A549 (cell line): ENCODE results near the gene NEK2. TPM values are rescaled to one million over a fixed set of nuclear protein-coding genes. Genes with fewer than 3 reads are reported as not detected.
"Not testable (repeated sequence)": the region's sequence is repeated elsewhere in the genome, so short reads cannot be mapped to it uniquely, and the experiment has no call there.

Experiments
- ATAC-seq, 2 experiments: fragments of 200-7000 bp in 1 of 2; fragments of >200 bp in 1 of 2; cut with Nextera tagmentation in 1 of 2; cut with Tn5 transposase in 1 of 2; 3 replicates each; pipeline versions ENCODE4 v1.8.0 to v1.9.1; 2018 to 2020; ENCODE audit warnings: mild to moderate bottlenecking in 1 of 2, moderate library complexity in 1 of 2
- CTCF ChIA-PET: fragments of 300-600 bp; sonication (Branson Sonifier 250); formaldehyde crosslinking; extraction: SDS; loops from one replicate; lab custom pipeline; 2021; ENCODE audit warnings: antibody characterized with exemption, inconsistent platforms; lab: Yijun Ruan, JAX
- POLR2A ChIA-PET: fragments of 350-600 bp; formaldehyde crosslinking; extraction: SDS; loops from one replicate; lab custom pipeline; 2021; ENCODE audit warnings: antibody characterized with exemption, inconsistent platforms; lab: Yijun Ruan, JAX
- DNase-seq, 2 experiments: peaks; one replicate each; pipeline versions ENCODE4 v3.0.0 to v3.0.0-alpha.2; 2011 to 2016; ENCODE audit warnings: low read depth in 1 of 2, low spot score in 1 of 2
- FAIRE-seq: peaks from 2 replicates; lab custom pipeline; 2011; peaks lifted over from hg19 to GRCh38; lab: Jason Lieb, UNC
- H3K27ac ChIP-seq, 2 experiments: fragments of >200 bp; sonication (Bioruptor Twin); formaldehyde crosslinking; 3 replicates each; pipeline ENCODE4 v1.5.1; 2016 to 2017
- H3K4me1 ChIP-seq: fragments of >200 bp; sonication (Bioruptor Twin); formaldehyde crosslinking; 3 replicates; pipeline ENCODE4 v1.6.1; 2016
- H3K4me2 ChIP-seq: fragments of >200 bp; sonication (Bioruptor Twin); formaldehyde crosslinking; 3 replicates; pipeline ENCODE4 v1.6.1; 2016
- H3K4me3 ChIP-seq: fragments of >200 bp; sonication (Bioruptor Twin); formaldehyde crosslinking; 3 replicates; pipeline ENCODE4 v1.5.1; 2016
- H3K9me3 ChIP-seq: fragments of >200 bp; sonication (Bioruptor Twin); formaldehyde crosslinking; 3 replicates; pipeline ENCODE4 v1.6.1; 2016
- CBX2 ChIP-seq: fragments of 200-600 bp; sonication (generic); IDR thresholded peaks from 2 replicates; pipeline ENCODE4 v1.6.1; 2016; ENCODE audit warnings: low read depth, mild to moderate bottlenecking, borderline replicate concordance
- CHD2 ChIP-seq: fragments of 150-350 bp; IDR thresholded peaks from 2 replicates; pipeline ENCODE4 v1.6.1; 2014; ENCODE audit warnings: low read length; ENCODE audit not compliant: partially characterized antibody
- EHF ChIP-seq: fragments of 250-450 bp; sonication (Bioruptor Pico); IDR thresholded peaks from 2 replicates; pipeline ENCODE4 v1.5.0; 2020; ENCODE audit warnings: mild to moderate bottlenecking
- FOSB ChIP-seq: fragments of 250-450 bp; sonication (Bioruptor Pico); IDR thresholded peaks from 2 replicates; pipeline ENCODE4 v1.5.0; 2020; ENCODE audit warnings: mild to moderate bottlenecking, moderate library complexity
- FOXS1 ChIP-seq: fragments of 250-450 bp; sonication (Bioruptor Pico); IDR thresholded peaks from 2 replicates; pipeline ENCODE4 v1.5.0; 2020; ENCODE audit warnings: mild to moderate bottlenecking, moderate library complexity
- JUNB ChIP-seq: fragments of >200 bp; sonication (Bioruptor Twin); formaldehyde crosslinking; IDR thresholded peaks from 2 replicates; pipeline ENCODE4 v1.6.1; 2016
- MAFK ChIP-seq: fragments of 450-650 bp; IDR thresholded peaks from 2 replicates; pipeline ENCODE4 v1.6.1; 2014; ENCODE audit not compliant: partially characterized antibody
- MYC ChIP-seq: IDR thresholded peaks from 2 replicates; pipeline ENCODE4 v1.6.1; 2012; ENCODE audit warnings: mild to moderate bottlenecking, inconsistent platforms, low read length, improper control_type of control experiment, borderline replicate concordance
- PHF8 ChIP-seq: fragments of 200-600 bp; sonication (generic); IDR thresholded peaks from 2 replicates; pipeline ENCODE4 v1.6.1; 2016; ENCODE audit warnings: low read depth, mild to moderate bottlenecking, antibody characterized with exemption, moderate library complexity, borderline replicate concordance
- RAD21 ChIP-seq, 2 experiments: fragments of >200 bp in 1 of 2; sonication (Bioruptor Twin) in 1 of 2; formaldehyde crosslinking in 1 of 2; IDR thresholded peaks in 1 of 2; conservative IDR thresholded peaks in 1 of 2; 2 replicates in 1 of 2; 3 replicates in 1 of 2; pipeline ENCODE4 v1.6.1; 2012 to 2018; ENCODE audit warnings: inconsistent platforms in 1 of 2
- RCOR1 ChIP-seq: fragments of 150-350 bp; IDR thresholded peaks from 2 replicates; pipeline ENCODE4 v1.6.1; 2014; ENCODE audit warnings: antibody characterized with exemption, low read length, low read depth
- SMC3 ChIP-seq: fragments of >200 bp; sonication (Bioruptor Twin); formaldehyde crosslinking; IDR thresholded peaks from 3 replicates; pipeline ENCODE4 v1.6.1; 2018; ENCODE audit warnings: inconsistent platforms
- TP53 ChIP-seq: fragments of 250-450 bp; sonication (Bioruptor Pico); IDR thresholded peaks from 2 replicates; pipeline ENCODE4 v1.5.0; 2021; ENCODE audit warnings: mild to moderate bottlenecking, moderate library complexity
- ZC3H11A ChIP-seq: fragments of 450-650 bp; IDR thresholded peaks from 2 replicates; pipeline ENCODE4 v1.6.1; 2014; ENCODE audit warnings: antibody characterized with exemption, mild to moderate bottlenecking
- ZFP36 ChIP-seq: fragments of 450-650 bp; IDR thresholded peaks from 2 replicates; pipeline ENCODE4 v1.6.1; 2014; ENCODE audit warnings: borderline replicate concordance; ENCODE audit not compliant: partially characterized antibody
- ZSCAN20 ChIP-seq: fragments of 250-450 bp; sonication (Bioruptor Pico); IDR thresholded peaks from 2 replicates; pipeline ENCODE4 v1.8.0; 2022; ENCODE audit warnings: mild to moderate bottlenecking, moderate library complexity
- WGBS: methylation state at CpG from one replicate; pipeline ENCODE4 v1.1.6; 2017; ENCODE audit errors: missing lambda C conversion rate; 5-methylcytosine and 5-hydroxymethylcytosine counted together
- polyA plus RNA-seq, 4 experiments: library from polyadenylated mRNA; depleted of rRNA in 3 of 4; stranded (reverse); fragments of >200 nt; fragmentation: RNase III in 1 of 4; extraction: RNeasy Plus Mini Kit Qiagen cat#74134 plus additional on column Dnase treatment in 1 of 4; gene quantifications; 2 replicates in 3 of 4; 3 replicates in 1 of 4; pipeline ENCODE4 v1.2.3, GENCODE V29; 2011 to 2017
- TF ChIP-seq, protein P1 (sequence below): fragments of >200 bp; sonication (Bioruptor Twin); formaldehyde crosslinking; IDR thresholded peaks from 3 replicates; pipeline ENCODE4 v1.5.1; 2016
- TF ChIP-seq, protein P2 (sequence below): IDR thresholded peaks from 2 replicates; pipeline ENCODE4 v1.6.1; 2012
- TF ChIP-seq, protein P3 (sequence below): fragments of >200 bp; sonication (Bioruptor Twin); formaldehyde crosslinking; IDR thresholded peaks from 3 replicates; pipeline ENCODE4 v1.6.1; 2016

NEK2 gene
- polyA plus RNA-seq, 2 of the 4 experiments (the other 2 are of a cell fraction) = 42.0 to 65.3 TPM

GRCh38 chr1:211683396-211684297 is 8.2 kb upstream of the NEK2 start:
- H3K9me3 ChIP-seq = no peaks in the 10 kb centered on the region
- TF ChIP-seq, protein P1, sequence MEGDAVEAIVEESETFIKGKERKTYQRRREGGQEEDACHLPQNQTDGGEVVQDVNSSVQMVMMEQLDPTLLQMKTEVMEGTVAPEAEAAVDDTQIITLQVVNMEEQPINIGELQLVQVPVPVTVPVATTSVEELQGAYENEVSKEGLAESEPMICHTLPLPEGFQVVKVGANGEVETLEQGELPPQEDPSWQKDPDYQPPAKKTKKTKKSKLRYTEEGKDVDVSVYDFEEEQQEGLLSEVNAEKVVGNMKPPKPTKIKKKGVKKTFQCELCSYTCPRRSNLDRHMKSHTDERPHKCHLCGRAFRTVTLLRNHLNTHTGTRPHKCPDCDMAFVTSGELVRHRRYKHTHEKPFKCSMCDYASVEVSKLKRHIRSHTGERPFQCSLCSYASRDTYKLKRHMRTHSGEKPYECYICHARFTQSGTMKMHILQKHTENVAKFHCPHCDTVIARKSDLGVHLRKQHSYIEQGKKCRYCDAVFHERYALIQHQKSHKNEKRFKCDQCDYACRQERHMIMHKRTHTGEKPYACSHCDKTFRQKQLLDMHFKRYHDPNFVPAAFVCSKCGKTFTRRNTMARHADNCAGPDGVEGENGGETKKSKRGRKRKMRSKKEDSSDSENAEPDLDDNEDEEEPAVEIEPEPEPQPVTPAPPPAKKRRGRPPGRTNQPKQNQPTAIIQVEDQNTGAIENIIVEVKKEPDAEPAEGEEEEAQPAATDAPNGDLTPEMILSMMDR = no peak
- TF ChIP-seq FOXS1 (CRISPR knock-in tag) = no peak
- no peak for TF ChIP-seq ZSCAN20 (CRISPR knock-in tag)
- no peak for TF ChIP-seq CBX2
- no peak for TF ChIP-seq CHD2
- TF ChIP-seq RAD21 (conservative IDR thresholded peaks at IDR 0.05 in 1 of 2, IDR thresholded peaks at IDR 0.05 in 1 of 2) = no peak
- TF ChIP-seq ZFP36 = no peak
- no peak for TF ChIP-seq SMC3
- no peak for TF ChIP-seq JUNB
- no peak for TF ChIP-seq RCOR1
- TF ChIP-seq TP53 (CRISPR knock-in tag) = no peak
- TF ChIP-seq, protein P2, sequence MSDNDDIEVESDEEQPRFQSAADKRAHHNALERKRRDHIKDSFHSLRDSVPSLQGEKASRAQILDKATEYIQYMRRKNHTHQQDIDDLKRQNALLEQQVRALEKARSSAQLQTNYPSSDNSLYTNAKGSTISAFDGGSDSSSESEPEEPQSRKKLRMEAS = no peak
- TF ChIP-seq, protein P3, sequence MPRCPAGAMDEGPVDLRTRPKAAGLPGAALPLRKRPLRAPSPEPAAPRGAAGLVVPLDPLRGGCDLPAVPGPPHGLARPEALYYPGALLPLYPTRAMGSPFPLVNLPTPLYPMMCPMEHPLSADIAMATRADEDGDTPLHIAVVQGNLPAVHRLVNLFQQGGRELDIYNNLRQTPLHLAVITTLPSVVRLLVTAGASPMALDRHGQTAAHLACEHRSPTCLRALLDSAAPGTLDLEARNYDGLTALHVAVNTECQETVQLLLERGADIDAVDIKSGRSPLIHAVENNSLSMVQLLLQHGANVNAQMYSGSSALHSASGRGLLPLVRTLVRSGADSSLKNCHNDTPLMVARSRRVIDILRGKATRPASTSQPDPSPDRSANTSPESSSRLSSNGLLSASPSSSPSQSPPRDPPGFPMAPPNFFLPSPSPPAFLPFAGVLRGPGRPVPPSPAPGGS = no peak
- TF ChIP-seq MAFK = no peak
- TF ChIP-seq FOSB = no peak
- no peak for TF ChIP-seq PHF8
- TF ChIP-seq, all 56 proteins: peak for 0
- Histone ChIP-seq H3K4me3 (no peak overlapping the region), H3K4me2 (no peak overlapping the region), H3K4me1 (peaks cover 5% of the 10 kb centered on the region), H3K27ac (no peak overlapping the region)
- no peak for DNase-seq
- ChIA-PET POLR2A (no interaction called here), CTCF (interaction anchor here (1.0 to 9.8 kb wide), 9 partner anchors 10 to 771 kb away, joined by 3 to 122 read pairs (median 10); partner anchors contain the start of genes DTL and INTS7)
- 72% methylated on average over 8 of the region's 8 CpGs for WGBS
- no peak for FAIRE-seq
- no peak for ATAC-seq

- POLR2A ChIA-PET, ATAC-seq, DNase-seq, H3K9me3 ChIP-seq, H3K4me3 ChIP-seq, H3K4me1 ChIP-seq, H3K4me2 ChIP-seq, H3K27ac ChIP-seq, FAIRE-seq: not testable (repeated sequence)
- 75% methylated on average over 7 of the region's 7 CpGs for WGBS
- CTCF ChIA-PET = interaction anchor here (0.6 to 9.8 kb wide), 10 partner anchors 13 to 772 kb away, joined by 3 to 122 read pairs (median 4); partner anchors contain the start of genes DTL and INTS7
Measured at GRCh38 chr1:211682186-211682585, 6.8 kb upstream of the NEK2 start.

DNA sequence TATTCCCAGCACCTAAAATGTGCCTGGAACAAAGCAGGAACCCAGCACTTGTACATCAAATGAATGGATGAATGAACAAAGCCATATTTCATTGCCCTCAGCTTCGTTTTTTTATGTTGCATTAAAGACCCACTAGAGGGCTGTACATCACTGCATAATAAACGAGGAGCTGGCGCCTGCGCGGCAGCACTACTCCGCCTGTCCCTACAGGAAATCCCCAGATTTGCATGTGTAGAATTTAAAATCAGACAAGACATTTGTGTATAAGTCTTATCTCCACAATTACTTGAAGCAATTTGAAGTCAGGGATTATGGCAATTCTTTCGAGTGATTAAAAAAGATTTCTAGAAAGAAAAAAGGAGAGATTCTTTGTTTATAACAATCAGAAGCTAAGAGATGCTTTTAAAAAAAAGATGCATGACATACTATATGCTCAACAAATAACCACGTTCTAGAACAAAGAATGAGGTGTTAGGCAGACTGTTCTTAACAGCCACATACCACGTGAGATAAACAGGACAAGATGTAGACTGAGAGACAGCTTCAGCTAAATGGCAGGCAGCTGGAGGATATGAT is 5.4 kb upstream of the NEK2 start:
- WGBS = 2% methylated on average over 9 of the region's 9 CpGs
- H3K4me1 ChIP-seq = peaks cover 9% of the 10 kb centered on the region
- FAIRE-seq (no peak), DNase-seq (peak; percentile 89 to 91), ATAC-seq (peak; percentile 84 to 88)
- H3K9me3 ChIP-seq = no peaks in the 10 kb centered on the region
- H3K4me3 ChIP-seq = no peak overlapping the region
- peak overlapping the region; percentile 40; the same call in 2 of the 3 replicates for H3K4me2 ChIP-seq
- peak overlapping the region; percentile 50 to 71; a peak in 5 of 6 replicates for H3K27ac ChIP-seq
- ChIA-PET CTCF (interaction anchor here (0.5 to 9.8 kb wide), 72 partner anchors 9 to 1042 kb away, joined by 3 to 122 read pairs (median 4); partner anchors contain the start of genes DTL and INTS7), POLR2A (interaction anchor here (1.1 to 1.5 kb wide), 3 partner anchors 354 to 751 kb away, joined by 3 to 34 read pairs (median 4); partner anchors contain the start of genes DTL, INTS7 and NENF)
- TF ChIP-seq ZC3H11A = 0 out of 2 replicates have a peak, but pooled peaks have one; percentile 6
- no peak for TF ChIP-seq EHF (CRISPR knock-in tag)
- TF ChIP-seq MYC = no peak
- TF ChIP-seq, protein P1 = peak; percentile 95
- peak; percentile 81 for TF ChIP-seq SMC3
- TF ChIP-seq RAD21 (conservative IDR thresholded peaks at IDR 0.05 in 1 of 2, IDR thresholded peaks at IDR 0.05 in 1 of 2) = peak; percentile 96 to 97
- TF ChIP-seq, protein P2 = peak; percentile 31; the same call in 1 of the 2 replicates
